ENCODE data around the gene CHRNA1.
A peak's percentile ranks its signal among the peaks of the same experiment; 100 is the strongest.

The CHRNA1 gene

DNA sequence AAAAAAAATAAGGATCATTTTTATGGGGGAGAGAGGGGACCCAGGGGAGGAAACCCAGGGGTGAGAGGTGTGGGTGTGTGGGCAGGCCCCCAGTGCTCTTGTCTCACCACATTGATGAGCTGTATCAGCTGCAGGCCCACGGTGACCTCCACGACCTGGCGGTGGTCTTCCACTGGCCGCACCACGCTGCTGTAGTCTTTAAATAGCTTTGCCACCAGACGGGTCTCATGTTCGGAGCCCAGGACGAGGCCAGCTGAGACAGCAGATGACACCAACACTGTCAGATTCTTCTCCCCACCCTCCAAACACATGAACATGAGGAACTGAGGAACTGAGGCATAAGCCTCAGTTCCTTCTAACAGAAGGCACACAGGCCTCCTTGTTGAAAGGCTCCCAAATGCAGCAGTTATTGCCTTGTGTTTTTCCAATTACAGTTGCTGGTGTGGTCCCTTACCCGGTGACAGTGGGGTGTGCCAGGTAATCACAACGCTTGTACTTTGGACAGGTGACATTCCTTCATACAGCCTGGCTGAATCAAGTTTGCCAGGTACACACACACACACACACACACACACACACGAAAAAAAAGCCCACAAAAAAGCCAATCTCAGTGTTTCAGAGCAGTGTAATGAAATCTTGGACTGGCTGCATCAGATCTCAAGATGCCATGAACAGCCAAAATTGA lies 4.7 kb downstream of the CHRNA1 start:
- DNase-seq, result no peak

DNA sequence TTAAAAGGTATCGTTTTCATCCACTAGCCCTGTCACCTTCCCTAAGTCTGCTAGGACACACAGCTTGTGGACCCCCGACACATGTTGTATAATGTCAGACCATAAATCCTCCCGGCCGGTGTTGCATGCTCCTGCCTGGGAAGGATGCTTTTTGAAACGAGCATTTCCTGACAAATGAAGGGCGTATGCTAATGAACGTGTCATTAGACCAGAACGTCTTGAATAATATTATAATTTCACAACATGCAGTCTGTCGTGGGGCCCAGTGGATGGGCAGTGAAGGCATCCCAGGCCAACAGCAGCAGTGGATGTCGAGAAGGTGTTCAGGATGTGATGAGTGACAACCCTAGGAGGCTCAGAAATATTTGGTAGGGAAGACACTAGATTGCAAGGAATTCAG lies 7.5 kb downstream of the CHRNA1 start:
- no peak for DNase-seq

DNA sequence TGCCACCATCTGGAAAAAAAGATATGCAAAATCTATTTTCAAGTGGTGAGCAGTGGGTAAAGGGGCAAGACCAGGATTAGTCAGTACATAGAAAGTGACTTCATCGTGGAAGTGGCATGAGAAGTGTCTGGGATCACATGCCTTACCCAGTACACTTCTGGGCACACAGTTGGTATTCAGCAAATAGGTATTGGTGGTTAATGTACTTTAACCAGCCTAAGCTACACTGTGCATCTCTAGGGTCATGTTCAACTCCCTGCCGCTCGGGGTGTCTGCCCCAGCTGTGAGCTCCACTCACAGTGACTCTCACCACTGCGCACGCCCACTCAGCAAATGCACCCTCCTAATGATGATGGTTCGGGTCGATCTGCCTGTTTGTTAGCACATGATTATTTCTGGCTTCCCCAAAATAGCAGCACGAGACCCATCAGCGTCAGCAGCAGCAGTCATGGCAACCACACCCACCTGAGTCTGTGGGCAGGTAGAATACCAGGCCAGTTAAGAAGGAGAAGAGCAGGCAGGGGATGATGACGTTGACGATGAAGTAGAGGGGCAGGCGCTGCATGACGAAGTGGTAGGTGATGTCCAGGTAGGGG lies 11.1 kb downstream of the CHRNA1 start:
- no peak for DNase-seq

DNA sequence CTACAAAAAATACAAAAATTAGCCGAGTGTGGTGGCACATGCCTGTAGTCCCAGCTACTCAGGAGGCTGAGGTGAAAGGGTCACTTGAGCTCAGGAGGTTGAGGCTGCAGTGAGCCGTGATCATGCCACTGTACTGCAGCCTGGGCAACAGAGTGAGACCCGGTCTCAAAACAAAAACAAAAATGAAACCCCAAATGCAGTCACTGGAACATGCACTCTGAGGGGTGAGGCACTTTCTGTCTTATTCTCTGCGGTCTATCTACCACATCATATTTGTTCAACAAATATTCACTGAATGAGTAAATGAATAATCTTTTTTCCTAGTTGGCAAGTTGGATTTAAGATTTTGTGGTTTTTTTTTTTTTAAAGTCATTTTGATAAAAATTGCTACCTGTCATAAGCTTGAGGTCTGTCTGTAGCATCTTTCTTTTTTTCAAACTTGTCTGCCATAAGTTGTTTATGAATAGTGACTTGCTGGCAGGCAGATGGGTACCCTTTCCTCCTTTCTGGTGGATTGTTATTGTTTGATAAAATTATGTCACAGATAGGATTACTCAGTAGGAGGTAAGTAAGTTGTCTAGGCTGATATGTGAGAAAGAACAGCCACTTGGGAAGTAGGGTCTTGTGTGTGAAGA lies 11.8 kb downstream of the CHRNA1 start:
- DNase-seq, result no peak

DNA sequence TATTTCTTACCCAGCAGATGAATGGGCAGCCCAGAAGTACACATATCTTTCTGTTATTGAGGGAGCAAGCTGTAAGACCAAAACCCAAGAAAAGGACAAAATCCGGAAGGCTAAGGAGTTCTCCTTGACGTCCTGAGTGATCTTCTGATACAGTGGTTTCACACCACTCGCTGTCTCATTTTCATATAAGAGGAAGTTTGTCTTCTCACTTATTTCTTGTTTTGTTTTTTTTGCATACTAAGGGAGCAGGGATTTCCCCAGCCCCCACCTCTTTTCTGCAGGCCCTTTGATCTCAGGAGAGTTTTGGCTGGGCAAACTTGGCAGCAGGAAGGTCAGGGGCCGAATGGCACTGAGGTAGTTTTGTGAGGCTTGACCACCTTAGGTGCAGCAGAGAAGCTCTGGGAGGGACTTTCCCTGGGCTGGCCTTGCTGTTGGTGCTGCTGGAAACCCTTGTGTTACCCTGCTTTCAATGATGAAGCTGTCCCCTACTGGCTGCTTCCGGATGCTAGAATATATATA lies 13.3 kb downstream of the CHRNA1 start:
- DNase-seq, result no peak

DNA sequence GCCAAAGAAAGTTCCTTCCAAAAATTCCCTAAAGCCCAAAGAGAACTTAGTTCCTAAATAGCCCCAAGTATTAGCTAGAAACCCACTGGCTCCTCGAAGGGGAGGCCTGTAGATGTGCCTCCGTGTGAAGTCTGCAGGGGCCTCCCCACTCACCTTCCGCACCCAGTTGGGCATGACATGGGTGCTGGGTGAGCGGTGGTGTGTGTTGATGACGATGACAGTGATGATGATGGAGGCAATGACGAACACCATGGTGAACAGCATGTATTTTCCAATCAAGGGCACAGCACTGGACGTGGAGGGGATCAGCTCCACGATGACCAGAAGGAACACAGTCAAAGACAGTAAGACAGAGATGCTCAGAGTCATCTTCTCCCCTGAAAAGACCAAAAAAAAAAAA lies 14.5 kb downstream of the CHRNA1 start:
- DNase-seq, result no peak

DNA sequence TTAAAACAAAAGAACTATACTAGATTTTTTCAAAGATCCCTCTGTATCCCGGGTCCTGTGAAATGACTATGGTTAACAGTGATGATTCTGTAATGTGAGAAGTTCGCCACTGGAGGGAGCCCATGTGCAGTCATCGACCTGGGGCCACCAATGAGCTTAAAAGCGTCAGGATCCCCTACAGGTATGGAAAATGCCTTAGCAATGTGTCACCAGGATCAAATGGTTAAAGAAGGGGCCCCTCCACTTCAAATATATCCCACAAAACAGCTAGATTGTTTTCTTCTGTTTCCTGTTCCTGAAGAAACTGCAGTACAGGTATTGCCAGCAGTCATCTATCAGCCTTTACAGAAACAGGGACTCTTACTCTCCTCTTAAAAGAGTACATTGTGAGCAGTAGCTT lies 15.3 kb downstream of the CHRNA1 start:
- DNase-seq, result peak; percentile 27

DNA sequence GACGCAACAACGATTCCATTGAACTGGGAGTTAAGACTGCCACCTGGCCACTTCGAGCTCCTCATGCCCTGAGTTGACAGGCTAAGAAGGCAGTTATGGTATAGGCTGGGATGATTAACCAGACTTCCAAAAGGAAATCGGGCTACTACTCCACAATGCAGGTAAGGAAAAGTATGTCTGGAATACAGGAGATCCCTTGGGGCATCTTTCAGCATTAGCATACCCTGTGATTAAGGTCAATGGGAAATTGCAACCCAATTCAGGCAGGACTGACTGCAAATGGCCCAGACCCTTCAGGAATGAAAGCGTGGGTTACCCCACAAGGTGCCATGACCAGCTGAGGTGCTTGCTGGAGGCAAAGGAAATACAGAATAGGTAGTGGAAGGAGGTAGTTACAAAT lies 19.1 kb downstream of the CHRNA1 start:
- no peak for DNase-seq

DNA sequence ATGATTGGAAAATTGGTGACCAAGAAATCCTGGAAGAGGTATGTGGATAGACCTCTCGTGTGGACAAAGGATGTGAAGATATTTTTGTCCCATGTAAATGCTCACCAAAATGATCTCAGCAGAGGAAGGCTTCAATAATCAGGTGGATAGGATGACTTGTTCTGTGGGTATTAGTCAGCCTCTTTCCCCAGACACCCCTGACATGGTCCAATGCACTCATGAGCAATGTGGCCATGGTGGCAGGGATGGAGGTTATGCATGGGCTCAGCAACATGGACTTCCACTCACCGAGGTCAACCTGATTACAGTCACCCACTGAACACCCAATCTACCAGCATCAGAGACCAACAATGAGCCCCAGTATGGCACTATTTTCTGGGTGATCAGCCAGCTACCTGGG lies 20.2 kb downstream of the CHRNA1 start:
- DNase-seq, result no peak

DNA sequence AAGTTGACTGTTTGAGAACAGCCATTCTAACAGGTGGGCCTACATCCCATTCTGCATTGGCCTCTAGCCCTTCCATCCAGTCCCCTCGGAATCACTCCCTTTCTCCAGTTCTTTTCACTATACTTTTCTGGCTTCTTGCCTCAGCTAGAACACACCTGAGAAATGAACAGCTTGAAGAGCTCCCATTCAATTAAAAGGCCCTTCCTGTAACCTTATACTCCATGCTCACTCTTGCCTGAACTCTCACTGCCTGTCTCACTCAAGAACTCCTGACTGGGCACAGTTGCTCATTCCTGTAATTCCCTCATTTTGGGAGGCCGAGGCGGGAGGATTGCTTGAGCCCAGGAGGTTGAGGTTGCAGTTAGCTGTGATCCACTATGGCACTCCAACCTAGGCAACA lies 23.6 kb downstream of the CHRNA1 start:
- no peak for DNase-seq

DNA sequence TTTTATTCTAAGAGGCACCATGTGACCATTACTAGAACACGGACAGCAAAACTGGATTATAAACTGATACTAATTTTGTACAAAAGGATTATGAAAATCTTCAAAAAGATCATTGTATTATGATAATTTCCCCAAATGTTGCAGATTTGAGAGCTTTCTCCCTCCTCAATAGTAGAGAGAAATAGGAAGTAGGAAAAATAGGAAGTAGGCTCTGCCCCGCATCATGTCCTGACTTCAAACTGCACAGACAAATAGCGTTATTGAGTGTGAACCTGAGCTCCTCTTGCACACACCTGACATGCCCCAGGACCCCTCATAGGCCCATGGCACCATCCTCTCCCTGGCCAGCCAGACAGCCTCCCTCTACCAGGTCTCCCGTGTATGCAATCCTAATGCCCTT lies 25.4 kb downstream of the CHRNA1 start:
- no peak for DNase-seq

DNA sequence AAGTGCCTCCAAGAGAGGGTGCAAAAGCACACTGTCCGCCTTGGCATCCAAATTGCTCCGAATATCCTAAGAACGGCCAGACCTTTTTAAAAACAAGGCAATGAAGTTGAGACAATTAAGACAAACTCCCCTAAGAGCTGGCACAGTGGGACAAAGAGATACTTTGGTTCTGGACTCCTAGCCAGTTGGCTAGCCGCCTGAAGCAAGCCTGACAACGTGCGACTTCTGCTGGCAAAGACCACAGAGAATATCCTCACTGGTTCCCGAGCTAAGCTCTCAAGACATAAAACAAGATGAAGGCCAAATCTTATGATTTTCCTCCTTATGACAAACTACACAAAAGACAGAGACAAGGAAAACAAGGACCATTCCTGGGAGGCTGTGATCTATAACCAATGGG lies 32.7 kb downstream of the CHRNA1 start:
- DNase-seq, result no peak

DNA sequence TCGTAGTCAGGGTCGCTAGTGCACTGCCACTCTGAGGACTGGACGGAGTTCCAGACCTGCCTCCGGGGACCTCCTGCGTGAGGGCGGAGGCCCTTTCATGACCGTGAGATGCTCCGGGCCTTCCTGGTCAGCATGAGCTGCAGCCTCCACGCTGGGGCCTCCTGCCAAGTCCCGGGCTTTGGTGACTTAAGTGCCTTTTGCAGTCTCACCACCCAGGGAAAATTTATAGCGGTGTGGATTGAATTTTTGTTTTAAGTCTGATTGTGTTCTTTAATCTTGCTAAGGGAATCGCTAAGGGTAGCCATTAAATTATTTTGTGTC lies 33.6 kb downstream of the CHRNA1 start:
- no peak for DNase-seq

DNA sequence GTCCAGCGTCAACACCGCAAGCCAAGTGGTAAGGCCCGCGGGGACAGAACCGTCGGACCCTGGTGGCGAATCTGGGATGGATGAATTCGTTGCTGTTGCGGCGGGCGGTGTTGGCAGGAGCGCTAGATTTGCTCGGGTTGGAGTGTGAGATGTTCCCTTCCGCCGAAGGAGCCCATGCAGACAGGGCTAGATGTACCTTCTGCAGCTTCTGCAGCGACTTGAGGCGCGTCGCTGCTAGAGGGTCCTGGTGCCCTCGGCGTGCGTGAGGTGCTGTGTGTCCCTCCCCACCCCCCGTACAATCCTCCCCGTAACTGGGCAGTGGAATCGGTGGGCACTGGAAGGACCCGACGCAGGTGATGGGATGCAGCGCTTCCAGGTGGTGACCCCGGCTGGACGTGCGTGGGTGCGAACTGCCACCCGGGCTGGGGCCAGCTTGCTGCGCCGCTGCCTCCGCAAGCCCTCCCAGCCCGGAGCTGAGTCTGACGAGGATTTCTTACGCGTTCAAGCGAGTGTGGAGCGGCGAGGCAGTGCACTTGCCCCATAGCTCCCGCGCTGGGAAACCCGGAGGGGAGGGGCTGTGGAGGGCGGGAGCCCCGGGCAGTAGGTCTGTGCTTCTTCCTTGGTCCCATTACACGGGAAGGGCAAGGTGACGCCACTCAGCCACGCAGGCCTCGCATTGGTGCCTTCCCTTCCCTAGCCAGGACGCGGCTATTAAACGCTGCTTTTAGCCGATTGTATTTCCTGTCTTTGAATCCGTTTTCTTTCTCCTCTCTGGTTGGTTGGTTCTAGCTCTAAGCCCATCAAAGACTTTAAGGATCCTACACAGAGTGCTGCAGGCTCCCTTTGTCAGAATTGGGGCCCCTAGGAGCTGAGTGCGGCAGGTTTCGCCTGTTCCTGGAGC lies 34.2 kb downstream of the CHRNA1 start:
- peak; percentile 24 for DNase-seq

DNA sequence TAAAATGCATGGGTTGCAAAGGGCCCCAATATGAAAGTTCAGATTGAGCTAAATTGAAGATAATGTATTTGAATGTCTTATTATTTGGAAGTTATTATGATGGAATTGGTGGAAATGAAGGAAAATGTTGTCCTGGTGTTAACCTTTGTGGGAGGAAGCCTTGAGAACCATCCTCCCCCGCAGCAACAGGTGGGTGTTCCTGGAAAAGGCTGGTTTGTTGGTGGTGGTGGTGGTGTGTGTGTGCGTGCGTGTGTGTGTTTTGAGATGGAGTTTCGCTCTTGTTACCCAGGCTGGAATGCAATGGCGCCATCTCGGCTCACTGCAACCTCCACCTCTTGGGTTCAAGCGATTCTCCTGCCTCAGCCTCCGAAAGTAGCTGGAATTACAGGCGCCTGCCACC lies 36.2 kb downstream of the CHRNA1 start:
- no peak for DNase-seq

DNA sequence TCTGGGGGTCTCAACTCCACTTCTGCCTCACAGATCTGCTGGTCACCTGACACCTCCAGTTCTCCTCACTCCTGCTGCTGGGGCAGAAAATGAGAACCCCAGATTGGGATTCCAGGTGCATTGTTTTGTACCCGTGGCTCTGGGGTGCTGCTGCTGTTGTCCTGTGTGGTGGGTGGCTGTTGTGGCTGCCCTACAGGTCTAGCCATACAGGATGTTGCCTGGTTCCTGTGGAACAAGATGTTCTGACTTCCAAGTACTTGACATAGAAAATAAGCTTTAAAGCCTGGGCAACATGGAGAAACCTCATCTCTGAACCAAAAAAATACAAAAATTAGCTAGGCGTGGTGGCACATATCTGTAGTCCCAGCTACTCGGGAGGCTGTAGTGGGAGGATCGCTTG lies 38.1 kb downstream of the CHRNA1 start:
- no peak for DNase-seq

DNA sequence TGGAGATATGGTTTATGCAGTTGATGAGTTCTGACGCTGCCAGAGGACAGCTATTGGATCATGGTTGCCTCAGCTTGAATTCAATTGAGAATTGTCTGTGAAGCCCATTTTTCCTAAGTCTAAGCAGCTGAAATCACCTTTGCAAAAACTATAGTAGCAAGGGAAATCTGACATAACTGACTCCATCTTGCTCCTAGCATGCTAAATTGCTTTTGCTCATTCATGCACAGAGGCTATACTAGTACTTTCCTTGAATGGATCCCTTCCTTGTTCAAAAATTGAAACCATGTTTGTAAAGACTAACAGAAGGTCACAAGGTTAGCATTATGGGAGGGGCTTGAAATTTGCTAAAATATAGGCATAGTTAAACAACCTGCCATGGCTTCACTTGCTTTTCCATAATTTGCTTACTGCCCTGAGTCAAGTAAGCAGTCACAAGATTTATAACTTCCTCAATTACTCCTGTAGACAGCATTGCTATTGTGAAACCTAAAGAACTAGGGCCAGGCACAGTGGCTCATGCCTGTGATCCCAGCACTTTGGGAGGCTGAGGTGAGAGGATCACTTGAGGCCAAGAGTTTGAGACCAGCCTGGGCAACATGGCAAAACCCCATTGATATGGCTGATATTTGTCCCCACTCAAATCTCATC lies 41.2 kb downstream of the CHRNA1 start:
- DNase-seq, result no peak

DNA sequence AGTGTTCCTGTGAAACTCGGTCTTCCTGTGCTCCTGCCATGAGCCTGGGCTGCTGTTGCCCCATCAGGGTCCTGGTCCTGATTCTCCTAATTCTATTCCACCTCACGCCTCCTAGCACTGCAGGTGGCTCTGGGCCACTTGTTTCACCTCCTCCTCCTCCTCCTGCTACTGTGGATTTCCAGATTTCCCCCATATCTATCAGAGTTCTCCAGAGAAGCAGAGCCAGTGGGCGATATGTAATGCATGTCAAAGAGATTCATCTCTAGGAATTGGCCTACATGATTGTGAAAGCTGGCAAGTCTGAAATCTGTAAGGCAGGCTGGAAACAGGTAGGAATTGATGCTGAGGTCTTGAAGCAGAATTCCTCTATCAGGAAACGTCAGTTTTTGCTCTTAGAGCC lies 45.3 kb downstream of the CHRNA1 start:
- DNase-seq, result no peak

DNA sequence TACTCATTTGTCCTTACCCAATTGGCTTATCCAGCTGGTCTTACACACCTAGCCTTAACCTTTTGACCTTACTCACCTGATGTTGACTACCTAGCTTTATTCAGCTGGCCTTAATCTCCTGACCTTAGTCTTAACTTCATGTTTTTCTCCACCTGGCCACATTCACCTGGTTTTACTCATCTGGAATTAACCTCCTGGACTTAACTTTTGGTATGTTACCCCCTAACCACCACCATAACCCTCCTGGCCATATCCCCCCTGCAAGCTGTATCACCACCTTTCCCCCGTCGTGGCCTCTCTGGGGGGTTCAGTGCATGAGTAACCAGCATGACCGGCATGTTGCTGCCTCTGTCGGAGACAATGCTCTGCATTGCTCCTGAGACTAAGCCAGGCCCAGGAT lies 45.7 kb downstream of the CHRNA1 start:
- DNase-seq, result no peak

DNA sequence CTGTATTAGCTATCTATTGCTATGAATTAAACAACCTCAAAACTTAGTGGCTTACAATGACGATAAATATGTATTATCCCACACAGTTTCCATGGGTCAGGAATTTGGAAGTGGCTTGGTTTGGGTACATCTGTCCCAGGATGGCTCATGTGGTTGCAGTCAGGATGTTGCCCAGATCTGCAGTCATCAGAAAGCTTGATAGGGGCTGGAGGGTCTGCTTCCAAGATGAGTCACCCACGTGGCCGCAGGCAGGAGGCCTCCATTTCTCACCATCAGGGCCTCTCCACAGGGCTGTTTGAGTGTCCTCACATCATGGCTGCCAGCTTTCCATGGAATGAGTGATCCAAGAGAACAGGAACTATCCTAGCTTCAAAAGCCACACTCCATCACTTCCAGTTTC lies 46.4 kb downstream of the CHRNA1 start:
- DNase-seq, result no peak

DNA sequence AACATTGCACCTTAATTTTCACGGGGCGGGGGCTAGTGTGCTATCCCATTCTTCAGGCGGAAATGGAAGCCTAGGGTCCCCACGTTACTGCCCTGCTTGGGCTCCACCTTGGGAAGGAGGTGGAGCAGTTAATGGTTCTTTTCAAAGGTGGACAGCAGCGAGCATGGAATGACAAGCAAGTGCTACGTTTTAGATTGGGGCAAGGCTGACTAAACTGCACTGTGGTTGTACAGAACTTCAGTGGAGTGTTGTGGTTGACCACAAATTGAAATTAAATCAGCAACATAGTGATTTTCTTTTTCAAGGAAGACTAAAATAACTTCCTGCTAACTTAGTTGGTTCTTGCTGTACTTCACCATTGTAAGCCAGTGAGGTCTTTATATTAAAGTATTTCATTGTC lies 47.0 kb downstream of the CHRNA1 start:
- DNase-seq, result no peak

DNA sequence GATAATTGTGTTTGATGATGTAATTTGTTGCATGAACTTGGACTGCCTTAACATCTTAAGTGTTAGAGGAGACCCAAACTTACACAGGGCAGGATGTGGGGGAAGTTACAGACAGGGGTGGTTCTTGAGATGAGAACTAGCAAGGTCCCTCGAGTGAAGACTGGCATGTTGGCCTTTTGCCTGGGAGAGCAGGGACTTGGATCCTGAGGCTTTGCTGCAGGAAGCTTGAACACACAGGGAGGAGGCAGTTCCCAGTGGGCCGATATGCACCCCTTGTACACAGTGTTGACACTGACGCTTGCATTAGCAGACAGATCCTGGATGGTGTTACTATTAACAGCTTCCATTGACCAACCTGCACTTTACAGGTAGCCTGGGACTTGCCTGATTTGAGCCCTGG lies 47.5 kb downstream of the CHRNA1 start:
- DNase-seq, result no peak

DNA sequence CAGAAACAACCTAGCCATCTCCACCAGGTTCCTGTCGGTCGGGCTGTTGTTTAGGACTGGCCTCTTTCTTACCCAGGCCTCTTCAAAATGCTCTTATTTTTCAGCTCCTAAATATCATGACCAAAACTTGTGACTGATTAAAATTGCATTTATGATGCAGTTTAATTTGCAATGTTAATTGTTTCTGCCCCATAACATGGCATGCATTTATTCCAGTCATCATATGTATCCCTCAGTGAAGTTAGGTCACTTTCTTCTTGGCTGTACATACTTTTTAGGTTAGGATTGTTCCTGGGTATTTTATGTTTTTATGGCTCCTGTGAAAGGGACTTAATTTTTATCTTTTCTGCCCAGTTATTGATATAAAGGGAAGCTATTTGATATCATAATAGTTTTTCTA lies 50.6 kb downstream of the CHRNA1 start:
- DNase-seq, result no peak
